Measurements from ENCODE around the gene RPP14.

DNA sequence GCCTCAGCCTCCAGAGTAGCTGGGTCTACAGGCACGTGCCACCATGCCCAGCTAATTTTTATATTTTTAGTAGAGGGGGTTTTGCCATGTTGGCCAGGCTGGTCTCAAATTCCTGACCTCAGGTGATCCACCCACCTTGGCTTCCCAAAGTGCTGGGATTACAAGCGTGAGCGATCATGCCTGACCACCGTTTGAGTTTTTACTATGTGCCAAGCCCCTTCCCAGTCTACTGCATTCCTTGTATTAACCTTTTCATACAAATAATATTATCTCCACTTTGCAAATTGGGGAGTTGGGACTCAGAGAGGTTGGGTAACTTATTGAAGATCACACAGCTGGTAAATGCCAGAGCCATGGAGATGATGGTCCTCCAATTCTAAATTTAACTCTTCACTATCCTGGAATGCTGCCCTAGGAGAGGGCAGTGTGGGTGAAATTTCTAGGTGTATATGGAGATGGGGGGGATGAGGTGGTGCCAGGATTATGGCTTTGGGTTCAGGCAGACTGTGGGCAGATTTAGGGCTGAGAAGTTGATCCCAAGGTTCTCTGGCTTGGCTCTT, 25.6 kb downstream of the RPP14 start:
- TF ChIP-seq, protein P1, sequence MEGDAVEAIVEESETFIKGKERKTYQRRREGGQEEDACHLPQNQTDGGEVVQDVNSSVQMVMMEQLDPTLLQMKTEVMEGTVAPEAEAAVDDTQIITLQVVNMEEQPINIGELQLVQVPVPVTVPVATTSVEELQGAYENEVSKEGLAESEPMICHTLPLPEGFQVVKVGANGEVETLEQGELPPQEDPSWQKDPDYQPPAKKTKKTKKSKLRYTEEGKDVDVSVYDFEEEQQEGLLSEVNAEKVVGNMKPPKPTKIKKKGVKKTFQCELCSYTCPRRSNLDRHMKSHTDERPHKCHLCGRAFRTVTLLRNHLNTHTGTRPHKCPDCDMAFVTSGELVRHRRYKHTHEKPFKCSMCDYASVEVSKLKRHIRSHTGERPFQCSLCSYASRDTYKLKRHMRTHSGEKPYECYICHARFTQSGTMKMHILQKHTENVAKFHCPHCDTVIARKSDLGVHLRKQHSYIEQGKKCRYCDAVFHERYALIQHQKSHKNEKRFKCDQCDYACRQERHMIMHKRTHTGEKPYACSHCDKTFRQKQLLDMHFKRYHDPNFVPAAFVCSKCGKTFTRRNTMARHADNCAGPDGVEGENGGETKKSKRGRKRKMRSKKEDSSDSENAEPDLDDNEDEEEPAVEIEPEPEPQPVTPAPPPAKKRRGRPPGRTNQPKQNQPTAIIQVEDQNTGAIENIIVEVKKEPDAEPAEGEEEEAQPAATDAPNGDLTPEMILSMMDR (IDR thresholded peaks at IDR 0.05 in 2 of 3, conservative IDR thresholded peaks at IDR 0.05 in 1 of 3; ENCODE audit: borderline replicate concordance in 1 of 3, insufficient read depth in 1 of 3, low read depth in 2 of 3, low read length in 2 of 3) = no peak
- TF ChIP-seq POLR2AphosphoS5 (IDR thresholded peaks at IDR 0.05; ENCODE audit: low read depth, low read length) (no peak), EGR1 (IDR thresholded peaks at IDR 0.05; ENCODE audit: low read depth) (no peak), TCF7L2 (IDR thresholded peaks at IDR 0.05; ENCODE audit: borderline replicate concordance, extremely low read depth, insufficient read depth, insufficient read length) (no peak), ZFX (IDR thresholded peaks at IDR 0.05) (no peak), POLR2A (IDR thresholded peaks at IDR 0.05; ENCODE audit: borderline replicate concordance, extremely low read depth, insufficient read depth, insufficient read length) (no peak), RAD21 (IDR thresholded peaks at IDR 0.05; ENCODE audit: low read depth) (no peak), YY1 (IDR thresholded peaks at IDR 0.05; ENCODE audit: extremely low read depth, insufficient replicate concordance, low read depth, low read length) (no peak), ELF1 (IDR thresholded peaks at IDR 0.05; ENCODE audit: borderline replicate concordance, low read depth) (no peak), EZH2phosphoT487 (IDR thresholded peaks at IDR 0.05; ENCODE audit: borderline replicate concordance) (no peak)
- TF ChIP-seq, protein P2, sequence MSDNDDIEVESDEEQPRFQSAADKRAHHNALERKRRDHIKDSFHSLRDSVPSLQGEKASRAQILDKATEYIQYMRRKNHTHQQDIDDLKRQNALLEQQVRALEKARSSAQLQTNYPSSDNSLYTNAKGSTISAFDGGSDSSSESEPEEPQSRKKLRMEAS (IDR thresholded peaks at IDR 0.05) = no peak

All from HCT116 (cell line).